HG02943 (cell line): Measurements from ENCODE around the gene RCAN2.

Source experiments
- ATAC-seq: cut with Tn5 transposase; IDR thresholded peaks from one replicate; pipeline ENCODE4 v1.9.1; 2021; ENCODE audit warnings: mild to moderate bottlenecking, low read depth, moderate library complexity; ENCODE audit not compliant: unreplicated experiment

Gene RCAN2

GRCh38 chr6:46233129-46233528, 258.1 kb downstream of the RCAN2 start:
- ATAC-seq: no peak

GRCh38 chr6:46222286-46222685, 269.0 kb downstream of the RCAN2 start:
- no peak for ATAC-seq

- peak; percentile 70 for ATAC-seq
Observed at GRCh38 chr6:46221222-46221793, 269.9 kb downstream of the RCAN2 start.

GRCh38 chr6:46220352-46221221, 270.7 kb downstream of the RCAN2 start:
- peak; percentile 65 for ATAC-seq

- no peak for ATAC-seq
Observed at GRCh38 chr6:46219661-46220060, 271.6 kb downstream of the RCAN2 start.

- ATAC-seq: no peak
Observed at GRCh38 chr6:46218457-46218856, 272.8 kb downstream of the RCAN2 start.

GRCh38 chr6:46217671-46218131, 273.5 kb downstream of the RCAN2 start:
- ATAC-seq: no peak

- ATAC-seq: no peak
Observed at GRCh38 chr6:46216879-46217278, 274.4 kb downstream of the RCAN2 start.

- no peak for ATAC-seq
Observed at GRCh38 chr6:46215777-46216176, 275.5 kb downstream of the RCAN2 start.

- ATAC-seq: no peak
Observed at GRCh38 chr6:46215213-46215612, 276.0 kb downstream of the RCAN2 start.

- ATAC-seq: no peak
Observed at GRCh38 chr6:46211917-46212316, 279.3 kb downstream of the RCAN2 start.

GRCh38 chr6:46210294-46210693, 281.0 kb downstream of the RCAN2 start:
- no peak for ATAC-seq

- ATAC-seq: no peak
Observed at GRCh38 chr6:46208303-46208702, 282.9 kb downstream of the RCAN2 start.

GRCh38 chr6:46207174-46207573, 284.1 kb downstream of the RCAN2 start:
- ATAC-seq: no peak

- no peak for ATAC-seq
Observed at GRCh38 chr6:46204880-46205650, 286.2 kb downstream of the RCAN2 start.

GRCh38 chr6:46203391-46204177, 287.7 kb downstream of the RCAN2 start:
- no peak for ATAC-seq

GRCh38 chr6:46201702-46202101, 289.5 kb downstream of the RCAN2 start:
- ATAC-seq: no peak

GRCh38 chr6:46199387-46199786, 291.9 kb downstream of the RCAN2 start:
- ATAC-seq: no peak

- ATAC-seq: no peak
Observed at GRCh38 chr6:46191961-46192360, 299.3 kb downstream of the RCAN2 start.

- no peak for ATAC-seq
Observed at GRCh38 chr6:46190889-46191288, 300.4 kb downstream of the RCAN2 start.
